H1 (cell line): ENCODE data around the gene ADRA2B. TPM values are rescaled to one million over a fixed set of nuclear protein-coding genes. Genes with fewer than 3 reads are reported as not detected.

Source experiments
- CTCF ChIA-PET: fragments of 300-600 bp; sonication (Branson Sonifier 250); formaldehyde crosslinking; loops from one replicate; lab custom pipeline; 2021; ENCODE audit not compliant: partially characterized antibody; lab: Charles Lee
- POLR2A ChIA-PET: fragments of 300-600 bp; sonication (Branson Sonifier 250); formaldehyde crosslinking; loops from one replicate; lab custom pipeline; 2021; ENCODE audit warnings: inconsistent platforms; ENCODE audit not compliant: partially characterized antibody; lab: Charles Lee
- DNase-seq, 2 experiments: peaks; one replicate each; pipeline versions ENCODE4 v3.0.0 to v3.0.0-alpha.2; 2010 to 2022; ENCODE audit warnings: low spot score in 2 of 2, low read depth in 1 of 2, mixed read lengths in 1 of 2
- FAIRE-seq: peaks from 2 replicates; lab custom pipeline; 2011; peaks lifted over from hg19 to GRCh38; lab: Jason Lieb, UNC
- H2AFZ ChIP-seq: 2 replicates; pipeline ENCODE4 v1.8.1; 2012; ENCODE audit warnings: low read length, inconsistent platforms
- H2AK5ac ChIP-seq: 2 replicates; pipeline ENCODE4 v1.6.1; 2013; ENCODE audit warnings: low read depth, low read length
- H2BK120ac ChIP-seq: replicated peaks from 2 replicates; pipeline ENCODE3; 2013; ENCODE audit warnings: low read depth, low read length, inconsistent platforms
- H2BK12ac ChIP-seq: 2 replicates; pipeline ENCODE4 v1.6.1; 2013; ENCODE audit warnings: low read depth, low read length
- H2BK15ac ChIP-seq: 2 replicates; pipeline ENCODE4 v1.6.1; 2013; ENCODE audit warnings: low read length
- H2BK20ac ChIP-seq: 2 replicates; pipeline ENCODE4 v1.6.1; 2013; ENCODE audit warnings: low read length
- H2BK5ac ChIP-seq: 2 replicates; pipeline ENCODE4 v1.6.1; 2013; ENCODE audit warnings: low read depth, low read length
- H3K14ac ChIP-seq: 2 replicates; pipeline ENCODE4 v1.6.1; 2013; ENCODE audit warnings: inconsistent platforms; ENCODE audit not compliant: insufficient read length
- H3K18ac ChIP-seq: 2 replicates; pipeline ENCODE4 v1.6.1; 2013; ENCODE audit warnings: low read length; ENCODE audit errors: extremely low read depth
- H3K23ac ChIP-seq: 2 replicates; pipeline ENCODE4 v1.6.1; 2013; ENCODE audit warnings: inconsistent platforms; ENCODE audit not compliant: insufficient read length
- H3K23me2 ChIP-seq: 2 replicates; pipeline ENCODE4 v1.6.1; 2013; ENCODE audit warnings: low read depth, low read length
- H3K27ac ChIP-seq: 2 replicates; pipeline ENCODE4 v1.6.1; 2011; ENCODE audit warnings: low read depth, low read length, inconsistent platforms
- H3K27me3 ChIP-seq, 4 experiments: replicated peaks in 1 of 4; 1 replicate in 1 of 4; 2 replicates in 3 of 4; pipeline versions ENCODE4 v1.6.1 to v1.8.1; 2011 to 2013; ENCODE audit warnings: low read length in 3 of 4, mild to moderate bottlenecking in 3 of 4, inconsistent platforms in 2 of 4, mixed read lengths in 2 of 4, moderate library complexity in 1 of 4; ENCODE audit not compliant: control insufficient read depth in 3 of 4, insufficient read depth in 3 of 4; ENCODE audit errors: extremely low read depth in 1 of 4
- H3K36me3 ChIP-seq, 4 experiments: 2 replicates each; pipeline versions ENCODE4 v1.6.1 to v1.8.1; 2011 to 2013; ENCODE audit warnings: mild to moderate bottlenecking in 4 of 4, low read length in 3 of 4, moderate library complexity in 2 of 4, control low read depth in 1 of 4, inconsistent platforms in 1 of 4; ENCODE audit not compliant: insufficient read depth in 4 of 4, control insufficient read depth in 2 of 4
- H3K4ac ChIP-seq: replicated peaks from 2 replicates; pipeline ENCODE3; 2013; ENCODE audit warnings: low read length, low read depth, mixed read lengths, inconsistent platforms; ENCODE audit not compliant: insufficient read length
- H3K4me1 ChIP-seq, 4 experiments: replicated peaks in 1 of 4; 1 replicate in 1 of 4; 2 replicates in 3 of 4; pipeline versions ENCODE4 v1.6.1 to v1.8.1; 2011 to 2013; ENCODE audit warnings: low read length in 3 of 4, inconsistent platforms in 2 of 4, mixed read lengths in 1 of 4; ENCODE audit not compliant: insufficient read depth in 4 of 4, control insufficient read depth in 3 of 4
- H3K4me2 ChIP-seq, 2 experiments: 2 replicates each; pipeline versions ENCODE4 v1.6.1 to v1.8.1; 2011 to 2013; ENCODE audit warnings: low read depth in 2 of 2, low read length in 2 of 2, control low read depth in 1 of 2, inconsistent platforms in 1 of 2, mild to moderate bottlenecking in 1 of 2; ENCODE audit not compliant: insufficient read depth in 1 of 2
- H3K4me3 ChIP-seq, 4 experiments: fragments of 200-600, 300-600 bp in 1 of 4; sonication (generic), shearing (Covaris generic), sonication (Bioruptor Twin) in 1 of 4; 2 replicates each; pipeline versions ENCODE4 v1.5.1 to v1.8.1; 2011 to 2016; ENCODE audit warnings: low read length in 4 of 4, low read depth in 3 of 4, control low read depth in 2 of 4, inconsistent platforms in 2 of 4, mild to moderate bottlenecking in 2 of 4, mixed read lengths in 1 of 4, moderate library complexity in 1 of 4; ENCODE audit not compliant: insufficient read depth in 2 of 4; ENCODE audit errors: extremely low read depth in 1 of 4
- H3K56ac ChIP-seq: replicated peaks from 2 replicates; pipeline ENCODE3; 2013; ENCODE audit warnings: low read depth, mild to moderate bottlenecking, mixed read lengths, low read length, inconsistent platforms; ENCODE audit not compliant: insufficient read length
- H3K79me1 ChIP-seq: 2 replicates; pipeline ENCODE4 v1.6.1; 2013; ENCODE audit warnings: low read depth, low read length, control low read depth
- H3K79me2 ChIP-seq, 2 experiments: 2 replicates each; pipeline versions ENCODE4 v1.6.1 to v1.8.1; 2012 to 2013; ENCODE audit warnings: low read length in 2 of 2, mild to moderate bottlenecking in 2 of 2, inconsistent platforms in 1 of 2; ENCODE audit not compliant: insufficient read depth in 2 of 2, control insufficient read depth in 1 of 2
- H3K9ac ChIP-seq, 4 experiments: replicated peaks in 1 of 4; 1 replicate in 1 of 4; 2 replicates in 3 of 4; pipeline versions ENCODE4 v1.6.1 to v1.8.1; 2011 to 2013; ENCODE audit warnings: low read depth in 3 of 4, low read length in 3 of 4, control low read depth in 2 of 4, mild to moderate bottlenecking in 2 of 4, moderate library complexity in 2 of 4, inconsistent platforms in 1 of 4; ENCODE audit errors: extremely low read depth in 1 of 4
- H3K9me3 ChIP-seq, 2 experiments: 2 replicates each; pipeline versions ENCODE4 v1.6.1 to v1.8.1; 2012 to 2013; ENCODE audit warnings: mild to moderate bottlenecking in 2 of 2, moderate library complexity in 2 of 2, control low read depth in 1 of 2, inconsistent platforms in 1 of 2, low read depth in 1 of 2, low read length in 1 of 2, mixed read lengths in 1 of 2; ENCODE audit not compliant: insufficient read depth in 2 of 2
- H4K20me1 ChIP-seq, 2 experiments: replicated peaks in 1 of 2; 2 replicates each; pipeline versions ENCODE3 to v1.8.1; 2011 to 2013; ENCODE audit warnings: inconsistent platforms in 2 of 2, low read length in 2 of 2, mild to moderate bottlenecking in 1 of 2; ENCODE audit not compliant: insufficient read depth in 2 of 2, control insufficient read depth in 1 of 2
- H4K5ac ChIP-seq: 2 replicates; pipeline ENCODE4 v1.6.1; 2013; ENCODE audit warnings: low read length, low read depth, mixed read lengths, inconsistent platforms; ENCODE audit not compliant: insufficient read length
- H4K8ac ChIP-seq: 2 replicates; pipeline ENCODE4 v1.8.0; 2013; ENCODE audit warnings: mild to moderate bottlenecking, moderate library complexity, low read length, inconsistent platforms; ENCODE audit not compliant: insufficient read depth; ENCODE audit errors: extremely low read depth
- H4K91ac ChIP-seq: replicated peaks from 2 replicates; pipeline ENCODE3; 2013; ENCODE audit warnings: low read length, mixed read lengths, inconsistent platforms; ENCODE audit not compliant: insufficient read length
- CHD1 ChIP-seq: IDR thresholded peaks from 2 replicates; pipeline ENCODE4 v1.6.1; 2012; ENCODE audit warnings: low read depth, low read length, improper control_type of control experiment
- JUND ChIP-seq: IDR thresholded peaks from 2 replicates; pipeline ENCODE4 v1.6.1; 2011; ENCODE audit warnings: mild to moderate bottlenecking, improper control_type of control experiment, low read length
- KDM4A ChIP-seq: IDR thresholded peaks from one replicate; pipeline ENCODE4 v1.7.1; 2012; ENCODE audit warnings: low read depth, mild to moderate bottlenecking, moderate library complexity, low read length, inconsistent platforms; ENCODE audit not compliant: severe bottlenecking
- KDM5A ChIP-seq: fragments of 200-600 bp; IDR thresholded peaks from 2 replicates; pipeline ENCODE4 v1.7.1; 2012; ENCODE audit warnings: mild to moderate bottlenecking, low read length, inconsistent platforms, mixed read lengths
- NRF1 ChIP-seq: IDR thresholded peaks from 2 replicates; pipeline ENCODE4 v1.6.1; 2011; ENCODE audit warnings: mild to moderate bottlenecking, low read depth, low read length, improper control_type of control experiment
- RXRA ChIP-seq: IDR thresholded peaks from 2 replicates; pipeline ENCODE4 v1.6.1; 2011; ENCODE audit warnings: low read depth, mild to moderate bottlenecking, low read length, moderate library complexity; ENCODE audit not compliant: insufficient read depth
- WGBS, 2 experiments: shearing (Covaris generic) in 1 of 2; methylation state at CpG; one replicate each; pipeline versions ENCODE4 v1.1.6 to v1.1.7; 2013 to 2015; ENCODE audit warnings: low lambda C conversion rate in 2 of 2, mixed read lengths in 2 of 2, inconsistent platforms in 1 of 2, low coverage in 1 of 2, missing lambda C conversion rate in 1 of 2; ENCODE audit not compliant: insufficient replicate concordance in 2 of 2, insufficient coverage in 1 of 2, insufficient read length in 1 of 2; ENCODE audit errors: extremely low coverage in 1 of 2, missing lambda C conversion rate in 1 of 2; 5-methylcytosine and 5-hydroxymethylcytosine counted together
- polyA plus RNA-seq, 7 experiments: library from polyadenylated mRNA; depleted of rRNA in 3 of 7; stranded (reverse) in 5 of 7; unstranded in 2 of 7; fragments of >200 nt in 5 of 7; fragments of 200-250 nt in 2 of 7; gene quantifications; 1 replicate in 5 of 7; 2 replicates in 1 of 7; 4 replicates in 1 of 7; pipeline versions ENCODE4 v1.2.1 to v1.2.3, GENCODE V29; 2011 to 2013; ENCODE audit warnings: missing spikeins in 2 of 7, mixed read lengths in 2 of 7
- total RNA-seq: library from RNA; stranded (reverse); fragmentation: NEBNext Ultra II Directional; extraction: Animal tissue kit (Norgen Biotek cat#: 25700); gene quantifications from 2 replicates; pipeline ENCODE4 v1.2.1, GENCODE V29; 2021
- TF ChIP-seq, protein P1 (sequence below): IDR thresholded peaks from 2 replicates; pipeline ENCODE4 v1.6.1; 2011; ENCODE audit warnings: low read depth, mild to moderate bottlenecking, low read length; ENCODE audit not compliant: insufficient read depth
- TF ChIP-seq, protein P2 (sequence below): IDR thresholded peaks from 2 replicates; pipeline ENCODE4 v1.6.1; 2012; ENCODE audit warnings: low read length, inconsistent platforms

The ADRA2B gene
- total and polyA plus RNA-seq, 2 of the 8 experiments (the other 6 are each of a cell fraction or from before 2014, with no cell fraction given), result 5.8 to 6.5 TPM

DNA sequence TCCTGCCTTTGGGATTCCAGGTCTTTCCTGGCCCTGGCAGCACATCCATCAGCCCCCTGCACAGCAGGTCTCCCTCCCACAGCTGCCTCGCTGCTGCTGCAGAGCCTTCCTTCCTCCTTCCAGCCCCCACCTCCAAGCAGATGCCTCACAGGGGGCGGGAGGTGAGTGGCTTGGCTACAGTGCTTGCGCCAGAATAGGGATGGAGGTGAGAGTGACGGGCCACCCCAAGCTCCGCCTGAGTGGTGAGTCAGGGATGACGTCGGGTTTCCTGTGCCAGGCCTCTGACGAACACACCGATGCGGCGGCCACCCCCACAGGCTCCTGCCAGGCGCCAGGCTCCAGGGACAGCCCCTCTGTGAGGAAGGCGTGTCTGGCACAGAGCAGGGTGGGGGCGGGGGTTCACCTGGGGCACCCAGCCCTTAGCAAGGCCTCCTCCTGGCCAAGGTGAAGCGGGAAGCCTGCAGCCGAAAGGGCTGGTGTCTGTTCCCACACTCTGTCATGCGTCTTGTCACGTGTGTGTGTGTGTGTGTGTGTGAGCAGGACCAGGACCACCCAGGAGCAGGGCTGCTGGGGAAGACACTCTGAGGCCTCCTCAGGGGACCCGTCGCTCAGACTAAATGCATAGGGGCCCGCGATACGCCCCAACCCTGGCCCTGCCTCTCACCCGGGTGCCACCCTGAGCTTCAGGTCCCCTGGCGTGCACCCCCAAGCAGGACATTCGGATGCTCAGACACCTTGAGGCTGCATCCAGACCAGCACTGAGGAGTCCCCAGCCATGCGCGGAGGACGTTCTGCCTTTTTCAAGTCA, 32.2 kb upstream of the ADRA2B start:
- Histone ChIP-seq H4K5ac (peak overlapping the region; percentile 41), H2BK20ac (peak overlapping the region; percentile 93; the same call in 1 of the 2 replicates), H2AFZ (peak overlapping the region; percentile 39; the same call in 1 of the 2 replicates), H3K14ac (no peak overlapping the region), H3K79me2 (no peaks in the 10 kb centered on the region), H3K4ac (peak overlapping the region; percentile 83), H4K91ac (peak overlapping the region; percentile 86), H2AK5ac (no peak overlapping the region), H2BK15ac (peak overlapping the region; percentile 75; the same call in 1 of the 2 replicates), H2BK5ac (peak overlapping the region; percentile 27; the same call in 1 of the 2 replicates), H3K23me2 (peaks cover 7% of the 10 kb centered on the region), H2BK12ac (peak overlapping the region; percentile 80; the same call in 1 of the 2 replicates), H3K18ac (peak overlapping the region; percentile 95), H3K27me3 (peaks cover 4 to 30% (median 20%) of the 10 kb centered on the region in 4 experiments; a peak in 6 of 7 replicates), H3K9ac (no peak overlapping the region), H3K79me1 (no peaks in the 10 kb centered on the region), H3K4me1 (peaks cover 0 to 50% (median 38%) of the 10 kb centered on the region in 4 experiments; a peak in 6 of 7 replicates), H3K36me3 (no peaks in the 10 kb centered on the region), H3K4me3 (peak overlapping the region in 2 of 4 experiments; percentile 14 to 21; a peak in 3 of 8 replicates), H3K23ac (no peak overlapping the region), H3K9me3 (no peaks in the 10 kb centered on the region), H3K4me2 (peak overlapping the region; percentile 57 to 60), H3K27ac (peak overlapping the region; percentile 8; the same call in 1 of the 2 replicates), H4K8ac (peak overlapping the region; percentile 84), H3K56ac (no peak overlapping the region), H2BK120ac (no peak overlapping the region), H4K20me1 (no peaks in the 10 kb centered on the region)
- peak; percentile 74 to 88 for DNase-seq
- no peak for FAIRE-seq
- CTCF ChIA-PET, result interaction anchor here (0.7 to 13.4 kb wide), 3 partner anchors 9 to 32 kb away, joined by 3 to 155 read pairs (median 98); partner anchors contain the start of genes ADRA2B and ASTL
- WGBS, 2 experiments, result 42% methylated on average over 28 of the region's 29 CpGs; no CpG with 5 or more reads in 1 of the 2 experiments
- POLR2A ChIA-PET, result interaction anchor here (1.0 to 2.1 kb wide), 4 partner anchors 10 to 60 kb away, joined by 3 to 6 read pairs (median 4); partner anchors contain the start of genes ASTL and STARD7
- TF ChIP-seq RXRA (no peak), CHD1 (no peak), KDM5A (no peak), NRF1 (no peak), KDM4A (no peak), JUND (peak; percentile 93)
- TF ChIP-seq, protein P1, sequence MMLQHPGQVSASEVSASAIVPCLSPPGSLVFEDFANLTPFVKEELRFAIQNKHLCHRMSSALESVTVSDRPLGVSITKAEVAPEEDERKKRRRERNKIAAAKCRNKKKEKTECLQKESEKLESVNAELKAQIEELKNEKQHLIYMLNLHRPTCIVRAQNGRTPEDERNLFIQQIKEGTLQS, result 0 out of 2 replicates have a peak, but pooled peaks have one; percentile 52
- TF ChIP-seq, protein P2, sequence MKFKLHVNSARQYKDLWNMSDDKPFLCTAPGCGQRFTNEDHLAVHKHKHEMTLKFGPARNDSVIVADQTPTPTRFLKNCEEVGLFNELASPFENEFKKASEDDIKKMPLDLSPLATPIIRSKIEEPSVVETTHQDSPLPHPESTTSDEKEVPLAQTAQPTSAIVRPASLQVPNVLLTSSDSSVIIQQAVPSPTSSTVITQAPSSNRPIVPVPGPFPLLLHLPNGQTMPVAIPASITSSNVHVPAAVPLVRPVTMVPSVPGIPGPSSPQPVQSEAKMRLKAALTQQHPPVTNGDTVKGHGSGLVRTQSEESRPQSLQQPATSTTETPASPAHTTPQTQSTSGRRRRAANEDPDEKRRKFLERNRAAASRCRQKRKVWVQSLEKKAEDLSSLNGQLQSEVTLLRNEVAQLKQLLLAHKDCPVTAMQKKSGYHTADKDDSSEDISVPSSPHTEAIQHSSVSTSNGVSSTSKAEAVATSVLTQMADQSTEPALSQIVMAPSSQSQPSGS, result 0 out of 2 replicates have a peak, but pooled peaks have one; percentile 21
